Stimulated activated CD8-positive, alpha-beta memory T cell treated with anti-CD3 and anti-CD28 coated beads, Interleukin-12 subunit alpha, Interleukin-12 subunit beta, amount 100 ng/mL, for 1 hour (primary cell): ENCODE measurements around the gene CMTM7.
A peak's percentile ranks its signal among the peaks of the same experiment; 100 is the strongest.
"Not testable (repeated sequence)": the region's sequence is repeated elsewhere in the genome, so short reads cannot be mapped to it uniquely, and the experiment has no call there.

Experiments used
- DNase-seq: peaks from one replicate; pipeline ENCODE4 v3.0.0-alpha.2; 2020; ENCODE audit warnings: low read depth

CMTM7 gene

DNA sequence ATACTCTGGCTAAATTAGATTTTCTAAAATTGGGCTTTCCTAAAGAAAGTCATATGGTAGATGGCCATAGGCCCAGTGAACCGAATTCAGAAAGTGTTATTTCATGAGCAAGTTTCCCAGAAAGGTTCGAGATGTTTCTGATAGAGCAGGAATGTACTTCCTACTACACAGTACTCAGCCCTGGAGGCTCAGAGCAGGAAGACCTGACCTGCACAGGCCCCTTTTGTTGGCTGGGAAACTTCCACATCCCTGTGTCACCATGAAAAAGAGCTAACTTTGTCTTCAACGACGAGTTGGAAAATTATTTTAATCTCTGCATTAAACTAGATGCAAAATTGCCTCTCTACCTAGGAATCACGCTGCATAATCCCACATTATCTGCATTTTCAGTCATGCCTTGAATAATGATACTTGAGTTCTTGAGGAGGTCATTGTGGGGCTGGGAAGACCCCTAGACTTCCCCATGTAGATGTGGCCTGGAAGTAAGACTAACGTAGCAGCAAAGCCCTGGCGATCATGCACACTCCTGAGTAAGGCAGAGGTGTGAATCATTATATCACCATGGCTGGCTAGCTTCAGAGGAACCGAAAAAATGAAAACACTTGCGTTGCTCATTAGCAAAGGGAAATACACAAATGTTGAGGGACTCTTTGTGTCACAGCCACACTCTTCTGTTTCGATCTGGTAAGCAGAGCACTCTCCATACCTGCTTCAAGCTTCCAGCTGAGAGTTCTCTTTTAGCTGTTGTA lies 47.1 kb downstream of the CMTM7 start:
- DNase-seq, result no peak

DNA sequence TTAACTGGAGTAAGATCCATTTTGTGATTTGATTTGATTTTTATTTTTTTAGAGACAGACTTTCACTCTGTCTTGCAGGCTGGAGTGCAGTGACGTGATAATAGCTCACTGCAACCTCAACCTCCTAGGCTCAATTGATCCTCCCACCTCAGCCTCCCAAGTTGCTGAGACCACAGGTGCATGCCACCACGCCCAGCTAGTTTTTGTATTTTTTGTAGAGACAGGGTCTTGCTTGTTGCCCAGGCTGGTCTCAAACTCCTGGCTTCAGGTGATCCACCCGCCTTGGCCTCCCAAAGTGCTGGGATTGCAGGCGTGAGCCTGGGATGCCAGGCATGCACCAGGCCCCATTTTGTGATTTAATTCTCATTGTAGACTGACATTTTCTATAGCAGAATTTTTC lies 47.8 kb downstream of the CMTM7 start:
- DNase-seq, result not testable (repeated sequence)

DNA sequence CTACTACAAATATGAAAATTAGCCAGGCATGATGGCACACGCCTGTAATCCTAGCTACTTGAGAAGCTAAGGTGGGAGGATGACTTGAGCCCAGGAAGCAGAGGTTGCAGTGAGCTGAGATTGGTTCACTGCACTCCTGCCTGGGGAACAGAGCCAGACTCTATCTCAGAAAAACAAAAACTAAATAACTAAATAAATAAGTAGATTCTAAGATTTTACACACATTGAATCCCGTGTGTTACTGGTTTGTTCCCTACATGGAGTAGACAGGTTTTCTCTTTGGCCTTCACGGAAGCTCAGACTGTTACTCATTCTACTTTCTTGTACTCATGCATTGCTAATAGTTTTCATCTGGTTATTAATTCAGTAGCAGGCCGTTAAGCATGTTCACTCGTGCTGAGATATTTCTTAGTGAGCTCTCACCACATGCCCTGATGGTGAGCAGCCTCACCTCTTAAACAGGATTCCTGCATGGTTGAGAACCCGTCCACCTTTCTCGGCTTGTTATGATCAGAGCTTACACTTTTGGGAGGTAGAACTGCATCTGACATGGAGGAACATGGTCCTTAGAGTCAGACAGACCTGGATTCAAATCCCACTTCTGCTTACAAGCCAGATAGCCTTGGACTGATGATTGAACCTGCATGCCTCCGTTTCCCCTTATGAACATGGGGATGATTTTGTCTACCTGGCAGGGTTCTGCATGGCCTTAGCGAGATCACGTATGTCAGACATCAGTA lies 49.1 kb downstream of the CMTM7 start:
- DNase-seq, result no peak

DNA sequence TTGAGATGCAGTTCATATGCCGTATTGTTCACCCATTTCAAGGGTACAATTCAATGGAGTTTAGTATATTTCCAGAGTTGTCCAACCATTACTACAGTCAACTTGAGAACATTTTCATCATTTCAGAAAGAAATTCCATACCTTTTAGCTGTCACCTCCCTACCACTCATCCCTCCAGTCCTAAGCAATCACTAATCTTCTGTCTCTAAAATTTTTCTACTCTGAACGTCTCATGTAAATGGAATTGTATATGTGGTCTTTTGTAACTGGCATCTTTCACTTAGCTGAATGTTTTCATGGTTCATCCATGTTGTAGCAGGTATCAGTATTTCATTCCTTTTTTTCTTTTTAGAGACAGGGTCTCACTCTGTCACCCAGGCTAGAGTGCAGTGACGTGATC lies 51.1 kb downstream of the CMTM7 start:
- no peak for DNase-seq

DNA sequence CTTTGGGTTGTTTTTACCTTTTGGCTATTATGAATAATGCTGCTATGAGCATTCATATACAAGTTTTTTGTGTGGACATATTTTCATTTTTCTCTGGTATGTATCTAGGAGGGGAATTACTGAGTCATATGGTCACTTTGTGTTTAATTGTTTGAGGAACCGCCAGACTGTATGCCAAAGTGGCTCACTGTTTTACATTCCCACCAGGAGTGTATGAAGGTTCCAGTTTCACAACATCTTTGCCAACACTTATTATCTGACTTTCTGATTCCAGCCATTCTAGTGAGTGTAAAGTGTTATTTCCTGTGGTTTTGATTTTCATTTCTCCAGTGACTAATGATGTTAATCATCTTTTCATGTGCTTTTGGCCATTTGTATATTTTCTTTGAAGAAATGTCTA lies 51.8 kb downstream of the CMTM7 start:
- DNase-seq, result no peak

DNA sequence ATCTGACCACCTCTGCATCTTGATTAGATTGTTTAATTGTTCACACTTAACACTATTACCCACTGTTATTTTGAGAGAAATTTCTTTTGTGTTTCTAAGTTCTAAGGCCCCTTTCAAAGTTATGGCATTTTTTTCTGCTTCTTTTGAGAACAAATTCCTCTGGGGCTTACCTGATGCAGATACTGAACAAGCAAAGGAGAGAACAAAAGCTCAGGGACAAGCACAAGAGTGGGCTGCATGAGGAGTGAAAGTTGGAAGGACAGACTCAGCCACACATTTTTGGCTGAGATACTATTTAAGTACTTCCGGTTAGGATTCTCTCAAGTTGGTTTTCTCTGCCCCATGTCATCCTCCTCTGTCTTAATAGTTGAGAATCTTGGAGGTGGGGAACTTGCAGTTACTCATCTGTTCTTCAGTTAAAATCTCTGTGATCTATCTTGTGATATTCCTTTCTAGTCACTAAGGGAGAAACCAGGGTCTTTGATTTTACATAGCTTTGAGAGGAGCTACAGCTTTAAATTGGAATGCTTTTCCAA lies 56.3 kb downstream of the CMTM7 start:
- DNase-seq, result no peak

DNA sequence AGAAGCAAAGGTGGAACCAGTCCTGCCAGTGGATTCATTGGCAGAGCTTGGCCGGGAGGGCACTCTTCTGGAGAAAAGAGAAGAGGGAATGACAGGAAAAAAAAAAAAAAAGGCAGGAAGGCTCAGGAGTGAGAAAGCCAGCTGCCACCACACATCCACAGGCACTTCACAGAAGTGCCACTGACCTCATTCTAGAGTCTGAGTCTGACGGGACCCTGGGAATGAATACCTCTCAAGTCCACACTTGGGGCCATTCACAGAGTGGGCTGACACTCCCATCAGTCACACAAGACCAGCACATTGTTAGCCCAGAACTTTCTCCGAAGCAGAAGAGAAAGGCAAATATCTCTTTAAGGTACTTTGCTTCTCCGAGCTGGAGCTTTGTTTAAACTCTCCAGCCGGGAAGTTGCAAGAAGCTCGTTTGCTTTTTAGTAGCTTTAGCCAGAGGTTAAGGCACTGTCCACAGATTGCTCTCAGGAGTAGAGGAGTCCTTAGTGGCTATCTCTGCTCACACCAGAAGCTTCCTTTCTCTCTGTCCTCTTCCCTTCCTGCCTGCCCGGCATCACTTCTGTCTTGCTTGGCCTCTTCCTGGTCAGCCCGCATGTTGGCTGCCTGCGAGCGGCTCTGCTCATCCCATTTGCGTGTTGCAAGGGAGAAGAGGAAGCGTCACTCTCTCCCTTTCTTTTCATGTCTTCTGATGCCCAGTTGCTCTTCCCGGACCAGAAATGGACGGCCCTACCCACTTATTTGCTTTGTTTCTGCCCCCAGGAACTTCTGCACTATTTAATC lies 57.2 kb downstream of the CMTM7 start:
- no peak for DNase-seq

DNA sequence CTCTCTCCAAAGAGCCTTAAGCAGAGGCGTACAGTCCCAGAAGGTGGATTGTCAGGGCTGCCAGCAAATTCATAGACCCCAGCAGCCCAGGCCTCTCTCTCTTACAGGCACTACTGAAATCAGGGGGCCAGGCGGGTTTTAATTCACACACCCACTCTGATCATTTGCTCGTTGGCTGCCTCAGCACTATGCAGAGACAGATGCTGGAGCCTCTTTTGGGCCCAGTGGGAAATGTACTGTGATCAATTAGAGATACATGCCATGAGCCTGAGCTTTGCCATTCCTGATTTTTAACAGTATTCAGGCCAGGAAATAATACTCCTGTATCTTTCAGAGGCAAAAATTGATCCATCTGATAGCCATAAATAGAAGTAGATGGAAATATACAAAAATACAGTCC lies 58.0 kb downstream of the CMTM7 start:
- no peak for DNase-seq

DNA sequence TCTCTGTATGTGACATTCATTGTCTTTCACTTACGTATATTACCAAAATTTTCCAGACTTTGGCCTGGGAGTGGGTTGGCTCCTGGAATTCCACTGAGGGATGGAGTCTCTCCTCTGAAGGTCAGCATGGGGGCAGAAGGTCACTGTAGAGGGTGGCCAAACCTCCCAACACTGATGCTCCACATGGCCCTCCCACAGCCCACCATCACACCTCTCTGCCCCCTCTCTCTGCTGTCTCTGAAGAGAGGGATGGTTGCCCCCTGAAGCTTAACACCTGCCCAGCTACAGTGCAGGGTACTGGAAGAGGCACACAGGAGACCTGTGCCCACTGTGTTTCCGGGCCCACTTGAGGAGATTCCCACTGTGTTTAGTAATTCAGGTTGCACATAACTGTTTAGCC lies 58.8 kb downstream of the CMTM7 start:
- DNase-seq, result no peak

DNA sequence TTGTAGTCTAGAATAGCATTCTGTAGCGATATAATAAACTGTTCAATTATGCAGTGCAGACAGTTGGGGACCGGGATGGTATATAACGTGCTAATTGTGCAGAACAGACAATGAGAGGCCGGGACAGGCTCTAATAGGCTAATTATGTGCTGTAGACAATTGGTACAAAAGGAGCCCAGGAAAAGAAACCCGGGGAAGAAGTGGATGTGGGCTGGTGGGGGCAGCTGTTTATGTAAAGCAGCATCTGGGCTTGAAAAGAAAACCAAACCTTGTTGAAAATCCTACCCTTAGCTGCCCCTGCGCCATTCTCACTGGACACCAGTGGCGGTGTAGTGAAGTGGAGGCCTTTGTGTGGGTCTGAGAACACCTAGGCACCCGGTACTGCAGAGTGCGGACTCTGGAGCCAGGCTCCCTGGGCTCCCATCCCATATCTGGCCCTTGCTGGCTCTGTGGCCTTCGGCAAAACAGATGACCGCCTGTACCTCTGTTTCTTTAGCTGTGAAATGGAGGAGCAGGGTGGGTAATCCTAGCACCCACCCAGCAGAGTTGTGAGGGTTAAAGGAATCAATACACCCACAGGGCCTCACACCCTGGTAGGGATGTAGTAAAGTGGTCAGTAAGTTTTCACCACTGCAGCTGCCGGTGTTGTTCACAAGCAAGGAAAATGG lies 59.5 kb downstream of the CMTM7 start:
- DNase-seq, result no peak

DNA sequence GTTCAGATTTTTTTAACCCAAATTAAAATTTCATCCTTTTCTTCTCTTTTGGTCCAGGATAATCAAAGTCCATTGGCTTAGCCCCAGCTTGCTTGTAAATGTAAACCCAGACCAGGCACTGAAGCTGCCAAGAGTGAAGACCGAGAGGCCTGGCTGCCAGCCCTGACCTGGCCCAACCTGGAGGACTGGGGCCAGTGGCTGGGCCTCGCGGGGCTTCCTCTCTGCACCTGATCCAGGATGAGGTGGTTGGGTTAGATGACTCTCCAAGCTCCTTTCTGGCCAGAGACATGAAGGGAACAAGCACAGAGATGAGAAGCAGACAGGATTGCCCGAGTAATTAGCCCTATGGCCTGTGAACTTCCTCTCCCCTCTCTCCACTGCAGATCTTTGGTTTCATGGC lies 60.4 kb downstream of the CMTM7 start:
- no peak for DNase-seq

DNA sequence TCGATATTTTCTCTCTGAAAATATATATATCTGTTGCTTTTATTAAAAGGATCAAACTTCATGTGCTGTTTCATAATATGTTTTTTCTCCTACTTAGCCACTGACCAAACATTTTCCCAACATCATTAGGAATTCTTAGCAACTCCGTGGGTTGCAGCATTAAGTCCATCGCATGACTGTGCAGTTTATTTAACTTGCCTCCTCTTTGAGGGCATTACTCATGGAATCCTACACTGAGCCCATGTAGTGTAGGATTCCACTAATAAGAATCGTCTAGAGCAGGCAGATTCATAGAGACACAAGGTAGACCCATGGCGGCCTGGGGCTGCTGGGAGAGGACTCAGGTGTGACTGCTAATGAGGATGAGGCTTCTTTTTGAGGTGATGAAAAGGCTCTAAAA lies 61.7 kb downstream of the CMTM7 start:
- no peak for DNase-seq

DNA sequence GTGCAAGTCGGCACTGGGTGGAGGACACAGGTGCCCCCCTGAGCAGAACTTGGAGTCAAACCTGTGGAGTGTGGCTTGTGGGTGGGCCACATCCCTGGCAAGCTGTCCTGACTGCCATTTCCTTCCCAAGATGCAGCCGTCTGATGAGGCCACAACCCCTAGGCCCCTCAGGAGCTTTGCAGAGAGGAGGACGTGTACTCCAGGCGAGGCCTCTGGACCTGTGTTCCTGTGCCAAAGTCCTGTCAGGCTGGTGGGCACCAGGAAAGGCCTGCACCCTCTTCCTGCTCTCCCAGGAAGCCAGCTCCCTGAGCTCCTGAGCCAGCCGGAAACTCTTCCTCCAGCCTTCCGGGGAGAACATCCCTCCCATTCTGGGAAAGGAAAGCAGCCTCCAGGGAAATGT lies 62.5 kb downstream of the CMTM7 start:
- DNase-seq, result no peak

DNA sequence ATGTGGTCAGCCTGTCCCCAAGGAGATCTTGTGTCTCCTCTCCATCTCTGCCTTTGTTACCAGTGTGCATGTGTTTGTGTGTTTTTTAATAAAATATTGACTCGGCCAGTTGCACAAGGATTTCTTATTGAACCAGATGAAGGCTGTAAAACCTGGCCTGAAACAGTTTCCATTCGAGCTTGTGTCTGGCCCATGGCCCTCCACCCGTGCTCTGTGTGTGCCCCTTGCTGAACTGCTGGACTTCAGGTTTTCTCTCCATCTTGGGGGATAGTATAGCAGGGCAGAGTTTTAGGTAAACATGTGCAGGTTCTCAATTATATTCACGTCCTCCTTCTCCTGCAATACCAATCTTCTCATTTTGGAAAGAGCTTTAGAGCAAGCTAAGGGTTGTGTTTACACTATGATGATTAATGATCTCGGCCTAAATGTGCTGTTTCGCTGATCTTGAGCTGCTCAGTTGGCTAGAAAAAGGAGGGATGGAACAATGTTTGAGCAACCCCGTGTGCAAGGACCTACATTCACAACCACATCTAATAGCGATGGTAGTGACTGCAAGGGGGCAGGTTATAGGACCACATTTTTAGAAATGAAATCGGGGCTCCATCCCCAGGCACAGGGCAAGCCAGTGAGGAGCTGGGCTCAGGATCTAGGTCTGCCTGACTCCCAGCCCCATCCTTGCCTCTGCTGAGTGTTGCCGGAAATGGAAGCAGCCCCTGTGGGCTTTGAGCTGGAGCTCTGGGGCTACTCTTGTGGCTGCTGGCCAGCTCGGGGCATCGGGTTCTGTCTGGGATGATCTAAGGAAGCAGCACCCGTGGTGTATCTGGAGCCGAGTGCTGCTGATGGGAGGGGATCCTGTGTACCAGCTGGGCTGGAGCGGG lies 63.3 kb downstream of the CMTM7 start:
- no peak for DNase-seq

DNA sequence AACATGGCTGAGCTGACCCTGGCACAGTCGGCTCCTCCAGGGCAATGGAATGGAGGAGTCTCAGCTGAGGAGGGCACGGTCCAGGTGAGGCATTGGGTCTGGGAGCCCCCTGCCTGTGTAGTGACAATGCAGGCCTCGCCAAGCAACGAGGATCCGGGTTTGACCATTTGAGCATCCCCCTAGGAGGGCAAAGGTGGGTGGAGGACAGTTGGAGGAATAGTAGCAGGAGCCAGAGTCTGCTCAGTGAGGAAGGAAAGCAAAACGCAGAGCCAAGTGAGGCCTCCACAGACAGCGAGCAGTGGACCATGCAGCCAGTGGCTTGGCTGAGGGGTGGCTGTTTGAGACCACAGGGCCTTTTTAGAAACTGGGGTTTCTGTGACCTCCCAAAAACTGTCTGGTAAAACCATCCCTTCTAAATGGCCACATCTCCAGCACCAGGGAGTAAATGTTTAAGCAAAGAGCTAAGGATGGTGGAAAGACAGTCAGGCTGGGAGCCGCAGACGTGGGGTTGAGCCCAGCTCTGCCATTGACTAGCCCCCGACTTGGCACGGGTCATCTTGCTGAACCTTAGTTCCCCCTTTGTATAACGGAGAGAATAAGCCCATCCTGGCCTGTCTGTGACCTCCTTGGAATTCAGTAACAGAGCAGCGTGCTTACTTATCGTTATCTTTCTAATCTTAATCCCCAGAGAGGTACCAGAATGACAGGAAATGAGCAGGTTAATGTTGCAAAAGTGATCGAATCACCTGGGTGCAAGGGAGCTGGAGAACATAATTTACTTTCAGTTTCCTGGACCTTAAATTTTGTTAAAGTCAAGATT lies 64.2 kb downstream of the CMTM7 start:
- no peak for DNase-seq

DNA sequence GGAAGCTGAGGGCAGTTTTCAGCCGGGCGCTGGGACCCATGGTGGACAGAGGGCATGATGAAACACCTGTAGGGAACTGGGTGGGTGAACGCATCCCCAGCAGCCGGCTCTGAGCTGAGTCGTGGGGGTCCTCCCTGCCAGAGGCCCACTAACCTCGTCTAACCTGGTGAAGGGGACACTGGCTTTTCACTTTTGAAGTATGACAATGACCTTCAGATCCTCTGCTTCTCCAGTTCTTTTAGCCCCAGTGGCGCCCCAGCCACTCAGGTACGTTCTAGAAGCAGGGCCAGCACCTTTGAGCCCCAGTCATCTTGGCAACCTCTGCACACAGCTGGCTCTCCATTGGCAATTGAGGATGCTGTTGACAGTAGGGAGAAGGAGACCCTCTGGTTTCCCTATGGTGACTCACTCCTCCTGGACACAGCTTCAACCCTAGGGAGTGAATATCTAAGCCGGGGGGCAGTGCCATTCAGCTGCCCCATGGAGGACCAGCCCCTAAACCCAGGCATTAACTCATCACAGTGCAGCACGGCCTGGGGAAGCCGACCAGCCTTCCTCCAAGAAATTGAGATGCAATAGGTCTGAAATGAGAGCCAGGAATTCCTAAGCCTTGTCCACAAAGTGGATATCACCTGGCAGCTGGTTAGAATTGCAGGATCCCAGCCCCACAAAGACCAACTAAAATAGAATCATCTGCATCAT lies 64.9 kb downstream of the CMTM7 start:
- no peak for DNase-seq

DNA sequence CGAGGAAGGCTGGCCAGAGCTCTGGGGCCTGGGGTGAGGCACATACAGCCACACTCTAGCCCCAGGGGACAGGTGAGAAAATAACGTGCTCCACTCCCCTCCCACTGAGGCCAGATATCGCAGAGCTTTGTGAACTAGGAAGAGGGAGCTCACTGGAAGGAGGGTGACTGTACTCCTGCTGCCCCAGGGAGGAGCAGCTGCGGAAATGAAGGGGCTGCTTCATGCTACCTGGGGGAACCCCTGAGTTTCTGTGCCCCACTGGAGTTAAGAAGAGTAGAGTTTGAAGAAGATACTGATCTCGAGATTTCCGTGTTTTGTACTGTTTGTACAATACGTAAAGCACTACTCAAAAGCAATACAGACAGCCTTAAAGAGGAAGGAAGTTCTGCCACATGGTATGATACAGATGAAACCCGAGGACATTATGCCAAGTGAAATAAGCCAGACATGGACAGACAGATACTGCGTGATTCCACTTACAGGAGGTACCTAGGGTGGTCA lies 66.4 kb downstream of the CMTM7 start:
- DNase-seq, result peak; percentile 45

DNA sequence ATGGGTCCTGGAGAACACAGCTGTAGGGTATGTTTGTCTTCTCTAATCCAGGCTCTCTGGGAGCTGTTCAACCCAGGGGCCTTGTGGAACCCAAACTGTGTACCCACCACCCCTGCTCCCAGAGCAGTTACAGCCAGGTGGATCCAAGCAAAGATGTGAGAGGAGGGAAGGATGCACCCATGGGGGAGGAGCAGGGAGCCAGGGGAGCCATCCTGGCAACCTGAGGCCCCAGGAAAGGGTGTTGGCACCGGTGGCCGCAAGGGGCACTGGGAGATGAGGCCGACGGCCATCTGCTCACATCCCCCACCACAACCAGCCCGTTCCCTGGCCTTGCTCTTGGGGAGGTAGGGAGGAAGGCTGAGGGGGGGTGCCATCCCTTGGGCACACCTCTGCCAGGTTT lies 67.8 kb downstream of the CMTM7 start:
- DNase-seq, result no peak

DNA sequence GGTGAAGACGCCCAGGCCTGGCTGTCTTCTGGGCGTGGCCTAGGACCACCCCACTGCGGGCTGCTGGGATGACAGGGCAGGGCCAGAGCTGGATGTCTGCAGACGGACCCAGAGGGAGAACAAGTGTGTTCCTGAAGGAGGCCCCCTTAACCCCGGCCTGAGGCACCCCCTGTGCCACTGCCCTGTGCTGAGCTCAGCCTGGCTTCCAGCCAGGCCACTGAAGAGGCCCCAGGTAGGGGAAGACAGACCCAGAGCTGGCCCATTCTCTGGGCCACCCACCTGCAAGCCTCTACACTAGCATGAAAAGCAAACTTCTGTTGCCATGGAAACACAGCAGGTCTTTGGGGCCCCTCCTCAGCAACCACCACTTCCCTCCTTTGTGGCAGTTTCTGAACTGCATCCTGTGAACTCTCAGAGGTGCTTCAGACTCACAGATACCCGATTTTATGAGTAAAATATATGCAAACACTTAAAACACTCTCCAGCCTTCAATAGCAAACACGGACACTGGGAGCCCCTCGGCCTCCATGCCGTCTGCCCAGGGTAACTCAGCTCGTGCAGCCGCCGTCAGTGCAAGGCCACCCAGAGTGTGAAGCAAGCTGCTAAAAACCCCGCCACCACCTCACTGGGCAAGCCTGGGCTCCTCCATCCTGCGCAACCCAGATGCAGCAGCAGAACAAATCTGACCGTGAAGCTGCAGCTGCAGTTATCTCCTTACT lies 68.5 kb downstream of the CMTM7 start:
- peak; percentile 36 for DNase-seq
